Ramos (cell line): ENCODE measurements around the gene MERTK.
"Not testable (repeated sequence)": the region's sequence is repeated elsewhere in the genome, so short reads cannot be mapped to it uniquely, and the experiment has no call there.

Experiments used
- in situ Hi-C: fragments of 300-500 bp; cut with MboI; formaldehyde crosslinking; loops from one replicate; pipeline ENCODE4 v1.14.3; 2022; ENCODE audit warnings: low sequenced_read_pairs; ENCODE audit not compliant: unreplicated experiment

MERTK gene

GRCh38 chr2:111909079-111909478 lies 10.7 kb downstream of the MERTK start:
- in situ Hi-C loops, result no loop called here

GRCh38 chr2:111909997-111910396 lies 11.6 kb downstream of the MERTK start:
- in situ Hi-C loops, result not testable (repeated sequence)

GRCh38 chr2:111910609-111911277 lies 12.3 kb downstream of the MERTK start:
- in situ Hi-C loops, result no loop called here

GRCh38 chr2:111911295-111911977 lies 13.0 kb downstream of the MERTK start:
- in situ Hi-C loops, result not testable (repeated sequence)

GRCh38 chr2:111912547-111912946 lies 14.1 kb downstream of the MERTK start:
- in situ Hi-C loops, result no loop called here

- in situ Hi-C loops, result no loop called here
Measured at GRCh38 chr2:111917106-111917505, 18.7 kb downstream of the MERTK start.

- in situ Hi-C loops, result no loop called here
Measured at GRCh38 chr2:111918383-111918806, 20.0 kb downstream of the MERTK start.

GRCh38 chr2:111919365-111919764 lies 21.0 kb downstream of the MERTK start:
- in situ Hi-C loops, result no loop called here

- in situ Hi-C loops, result no loop called here
Measured at GRCh38 chr2:111919794-111920608, 21.6 kb downstream of the MERTK start.

GRCh38 chr2:111923276-111923804 lies 24.9 kb downstream of the MERTK start:
- in situ Hi-C loops, result no loop called here

- in situ Hi-C loops, result no loop called here
Measured at GRCh38 chr2:111924617-111925107, 26.3 kb downstream of the MERTK start.

GRCh38 chr2:111927723-111928122 lies 29.3 kb downstream of the MERTK start:
- in situ Hi-C loops, result no loop called here

GRCh38 chr2:111930409-111930808 lies 32.0 kb downstream of the MERTK start:
- in situ Hi-C loops, result no loop called here

GRCh38 chr2:111930875-111931274 lies 32.5 kb downstream of the MERTK start:
- in situ Hi-C loops, result no loop called here

- in situ Hi-C loops, result no loop called here
Measured at GRCh38 chr2:111932841-111933291, 34.5 kb downstream of the MERTK start.

GRCh38 chr2:111933900-111934299 lies 35.5 kb downstream of the MERTK start:
- in situ Hi-C loops, result not testable (repeated sequence)

- in situ Hi-C loops, result no loop called here
Measured at GRCh38 chr2:111936881-111937280, 38.5 kb downstream of the MERTK start.

GRCh38 chr2:111938392-111938791 lies 40.0 kb downstream of the MERTK start:
- in situ Hi-C loops, result no loop called here

- in situ Hi-C loops, result no loop called here
Measured at GRCh38 chr2:111940333-111941196, 42.2 kb downstream of the MERTK start.

GRCh38 chr2:111941531-111941930 lies 43.1 kb downstream of the MERTK start:
- in situ Hi-C loops, result no loop called here
